Thoracic aorta (tissue), 2 donors: ENCODE data around the gene REEP3. TPM values are rescaled to one million over a fixed set of nuclear protein-coding genes. Genes with fewer than 3 reads are reported as not detected.

Experiments
- ATAC-seq: fragments of 150-250 bp; one replicate; pipeline ENCODE4 v1.8.0; 2017; ENCODE audit warnings: low read depth; ENCODE audit not compliant: insufficient number of reproducible peaks, low FRiP score
- DNase-seq: peaks from one replicate; pipeline ENCODE4 v3.0.0-alpha.2; 2020; ENCODE audit warnings: low spot score
- H3K27ac ChIP-seq, 2 donors: fragments of 200-600 bp; sonication (generic); 1 replicate in 1 of 2; 2 replicates in 1 of 2; pipeline ENCODE4 v1.5.1; 2016; ENCODE audit warnings: mild to moderate bottlenecking in 2 of 2, moderate library complexity in 2 of 2
- H3K27me3 ChIP-seq: fragments of 200-600 bp; sonication (generic); replicated peaks from 2 replicates; pipeline ENCODE4 v1.6.0; 2016; ENCODE audit warnings: mild to moderate bottlenecking; ENCODE audit not compliant: insufficient read depth
- H3K36me3 ChIP-seq: fragments of 200-600 bp; sonication (generic); one replicate; pipeline ENCODE4 v1.5.1; 2016
- H3K4me1 ChIP-seq, 2 donors: fragments of 200-600 bp; sonication (generic); 1 replicate in 1 of 2; 2 replicates in 1 of 2; pipeline versions ENCODE4 v1.5.1 to v1.6.0; 2016; ENCODE audit warnings: low read depth in 2 of 2, mild to moderate bottlenecking in 1 of 2; ENCODE audit not compliant: control insufficient read depth in 1 of 2
- H3K4me3 ChIP-seq: fragments of 200-600 bp; sonication (generic); 2 replicates; pipeline ENCODE4 v1.5.1; 2016; ENCODE audit warnings: mild to moderate bottlenecking
- H3K9me3 ChIP-seq: fragments of 200-600 bp; sonication (generic); 2 replicates; pipeline ENCODE4 v1.5.1; 2016
- total RNA-seq, 2 donors: library from RNA; depleted of rRNA; stranded (reverse); fragments of >200 nt; gene quantifications; one replicate each; pipeline versions ENCODE4 v1.1.0 to v1.2.3, GENCODE V29; 2016
- TF ChIP-seq, protein P1 (sequence below): fragments of 200-600 bp; sonication (generic); IDR thresholded peaks from one replicate; pipeline ENCODE4 v1.5.1; 2019; ENCODE audit warnings: antibody characterized with exemption

REEP3 gene
- total RNA-seq, 2 donors from 2014 or later = 75.0 to 91.6 TPM

DNA sequence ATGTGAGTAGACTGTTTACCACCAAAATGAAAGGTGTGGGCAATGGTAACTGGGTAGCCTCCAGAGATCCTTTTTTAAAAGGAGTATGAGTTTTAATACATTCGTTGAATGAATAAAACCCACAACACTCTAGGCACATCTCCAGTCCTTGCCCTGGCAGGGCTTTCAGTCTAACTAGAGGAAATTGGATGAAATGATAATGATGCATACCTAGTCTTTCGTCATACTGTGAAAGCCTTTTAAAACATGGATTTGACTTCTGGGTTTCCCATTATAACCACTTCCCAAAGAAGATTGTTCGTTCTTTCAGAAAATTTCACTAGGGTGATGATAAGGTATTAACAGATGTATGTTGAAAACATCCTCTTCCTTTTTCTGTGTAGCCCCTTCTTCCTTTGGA is 110.8 kb downstream of the REEP3 start:
- DNase-seq = no peak
- ATAC-seq = no peak
- Histone ChIP-seq H3K27me3 (no peaks in the 10 kb centered on the region), H3K4me3 (no peak overlapping the region), H3K36me3 (no peaks in the 10 kb centered on the region), H3K4me1 (peaks cover 7 to 25% of the 10 kb centered on the region in 2 donors), H3K27ac (peak overlapping the region in 1 of 2 donors; percentile 89), H3K9me3 (no peaks in the 10 kb centered on the region)
- TF ChIP-seq, protein P1, sequence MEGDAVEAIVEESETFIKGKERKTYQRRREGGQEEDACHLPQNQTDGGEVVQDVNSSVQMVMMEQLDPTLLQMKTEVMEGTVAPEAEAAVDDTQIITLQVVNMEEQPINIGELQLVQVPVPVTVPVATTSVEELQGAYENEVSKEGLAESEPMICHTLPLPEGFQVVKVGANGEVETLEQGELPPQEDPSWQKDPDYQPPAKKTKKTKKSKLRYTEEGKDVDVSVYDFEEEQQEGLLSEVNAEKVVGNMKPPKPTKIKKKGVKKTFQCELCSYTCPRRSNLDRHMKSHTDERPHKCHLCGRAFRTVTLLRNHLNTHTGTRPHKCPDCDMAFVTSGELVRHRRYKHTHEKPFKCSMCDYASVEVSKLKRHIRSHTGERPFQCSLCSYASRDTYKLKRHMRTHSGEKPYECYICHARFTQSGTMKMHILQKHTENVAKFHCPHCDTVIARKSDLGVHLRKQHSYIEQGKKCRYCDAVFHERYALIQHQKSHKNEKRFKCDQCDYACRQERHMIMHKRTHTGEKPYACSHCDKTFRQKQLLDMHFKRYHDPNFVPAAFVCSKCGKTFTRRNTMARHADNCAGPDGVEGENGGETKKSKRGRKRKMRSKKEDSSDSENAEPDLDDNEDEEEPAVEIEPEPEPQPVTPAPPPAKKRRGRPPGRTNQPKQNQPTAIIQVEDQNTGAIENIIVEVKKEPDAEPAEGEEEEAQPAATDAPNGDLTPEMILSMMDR = no peak

DNA sequence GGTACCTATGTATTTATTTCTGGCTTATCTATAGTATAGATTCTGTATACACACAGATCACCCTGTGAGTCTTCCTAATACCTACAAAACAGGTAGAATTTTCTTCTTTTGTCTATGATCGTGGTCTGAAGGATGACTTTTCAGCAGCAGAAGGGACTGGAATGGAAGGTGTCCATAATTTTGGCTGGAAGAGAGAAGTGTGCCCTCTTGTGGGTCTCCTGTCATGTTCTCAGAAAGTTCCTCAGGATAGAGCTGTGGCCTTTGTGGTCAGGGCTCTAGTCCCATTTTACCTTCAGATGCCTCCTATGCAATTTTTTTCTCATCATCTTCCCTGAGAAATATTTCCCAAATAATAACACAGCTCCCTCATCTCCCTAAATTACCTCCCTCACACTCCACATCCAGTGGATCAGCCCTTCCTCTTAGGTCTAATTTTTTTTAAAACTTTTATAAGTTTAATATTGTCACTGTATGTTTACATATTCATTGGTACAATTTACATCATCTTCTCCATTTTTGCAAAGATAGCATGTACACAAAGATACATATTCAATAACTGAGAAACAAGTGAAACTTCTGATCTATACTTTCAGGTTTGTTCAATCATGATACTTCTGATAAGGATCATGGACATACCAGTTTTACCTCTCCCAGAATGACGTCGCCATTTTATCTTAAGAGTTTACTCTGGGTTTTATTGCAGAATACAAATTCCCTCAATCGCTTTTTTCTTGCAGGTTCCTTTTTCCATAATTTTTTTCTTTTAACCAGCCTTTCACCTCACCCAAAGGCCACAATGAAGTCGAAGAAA is 112.7 kb downstream of the REEP3 start:
- H3K36me3 ChIP-seq = no peaks in the 10 kb centered on the region
- H3K27ac ChIP-seq = no peak overlapping the region
- peaks cover 3 to 12% of the 10 kb centered on the region in 2 donors for H3K4me1 ChIP-seq
- no peak overlapping the region for H3K4me3 ChIP-seq
- TF ChIP-seq, protein P1 = peak; percentile 27
- no peaks in the 10 kb centered on the region for H3K27me3 ChIP-seq
- DNase-seq (no peak), ATAC-seq (no peak)
- H3K9me3 ChIP-seq = no peaks in the 10 kb centered on the region

DNA sequence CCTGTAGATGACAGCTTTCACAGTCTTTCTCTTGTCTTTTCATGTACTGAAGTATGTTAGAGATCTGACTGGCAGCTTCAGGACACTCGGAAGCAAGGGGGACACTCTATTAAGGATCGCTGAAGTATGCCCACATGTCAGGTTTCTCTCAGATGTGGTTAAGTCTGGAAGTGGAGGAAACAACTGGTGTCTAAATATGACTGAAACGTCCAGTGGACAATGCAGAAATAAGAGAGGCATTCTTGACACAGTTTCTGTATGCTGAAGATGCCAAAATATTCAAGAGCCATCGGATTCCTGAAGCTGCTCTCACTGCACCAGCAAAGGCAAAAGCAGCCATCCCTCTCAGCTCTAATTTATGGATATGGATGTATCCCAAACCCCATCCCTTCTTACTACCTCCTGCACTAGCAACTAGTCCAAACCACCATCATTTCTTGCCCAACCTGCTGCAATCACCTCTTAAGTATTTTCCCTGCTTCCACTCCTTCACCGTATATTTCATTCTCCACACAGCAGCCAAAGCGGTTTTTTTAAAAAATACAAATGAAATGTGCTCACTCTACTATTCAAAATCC is 113.4 kb downstream of the REEP3 start:
- peaks cover 3 to 11% of the 10 kb centered on the region in 2 donors for H3K4me1 ChIP-seq
- no peaks in the 10 kb centered on the region for H3K9me3 ChIP-seq
- H3K4me3 ChIP-seq = no peak overlapping the region
- ATAC-seq (no peak), DNase-seq (no peak)
- no peak overlapping the region for H3K27ac ChIP-seq
- H3K36me3 ChIP-seq = no peaks in the 10 kb centered on the region
- no peaks in the 10 kb centered on the region for H3K27me3 ChIP-seq
- TF ChIP-seq, protein P1 = no peak

DNA sequence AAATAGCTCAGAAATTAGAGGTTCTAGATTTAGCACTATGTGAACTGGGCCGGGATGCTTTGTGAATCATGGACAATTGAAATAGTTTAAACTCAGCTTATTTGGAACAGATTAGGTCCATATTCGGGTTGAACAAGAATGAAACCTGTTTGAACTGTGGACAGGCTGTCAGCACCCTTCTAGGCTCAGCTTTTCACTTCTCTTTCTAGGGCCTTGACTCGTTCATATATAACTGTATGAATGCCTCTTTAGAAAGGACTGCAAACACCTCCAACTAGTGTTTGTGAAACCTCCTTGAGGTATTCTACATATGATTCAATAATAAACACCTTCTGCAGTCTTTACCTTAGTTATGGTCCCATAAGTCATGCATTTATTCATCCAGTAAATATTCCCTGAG is 115.6 kb downstream of the REEP3 start:
- Histone ChIP-seq H3K27ac (no peak overlapping the region), H3K36me3 (no peaks in the 10 kb centered on the region), H3K27me3 (no peaks in the 10 kb centered on the region), H3K4me3 (no peak overlapping the region), H3K9me3 (no peaks in the 10 kb centered on the region), H3K4me1 (peaks cover 0 to 4% of the 10 kb centered on the region in 2 donors)
- no peak for DNase-seq
- TF ChIP-seq, protein P1 = no peak
- no peak for ATAC-seq

DNA sequence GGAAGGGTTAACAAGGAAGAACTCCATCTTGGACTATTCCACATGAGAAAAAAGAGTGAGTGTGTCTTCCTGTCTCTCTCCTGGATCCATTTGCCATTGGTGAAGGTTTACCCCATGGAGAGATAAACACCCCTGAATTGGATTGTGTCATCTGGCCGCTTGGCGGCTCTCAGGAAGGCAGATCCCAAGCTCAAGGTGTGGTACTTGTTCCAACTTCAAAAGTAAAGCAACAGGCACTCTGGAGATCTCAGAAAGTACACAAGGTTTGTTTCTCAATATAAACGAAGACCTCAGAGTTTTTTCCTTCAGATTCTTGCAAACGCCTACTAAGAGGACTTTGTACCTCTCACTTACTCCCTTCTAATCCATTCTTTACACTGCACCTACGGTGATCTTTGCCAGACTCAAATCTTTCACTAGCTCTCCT is 116.7 kb downstream of the REEP3 start:
- ATAC-seq (no peak), DNase-seq (no peak)
- Histone ChIP-seq H3K9me3 (no peaks in the 10 kb centered on the region), H3K27me3 (no peaks in the 10 kb centered on the region), H3K4me1 (no peaks in the 10 kb centered on the region), H3K4me3 (no peak overlapping the region), H3K36me3 (no peaks in the 10 kb centered on the region), H3K27ac (no peak overlapping the region)
- TF ChIP-seq, protein P1 = no peak
